Kidney (tissue), 14 donors: Measurements from ENCODE around the gene GSTCD. TPM values are rescaled to one million over a fixed set of nuclear protein-coding genes. Genes with fewer than 3 reads are reported as not detected.

Source experiments
- DNase-seq, 5 donors: peaks; one replicate each; pipeline ENCODE4 v3.0.0-alpha.2; 2013 to 2020
- FAIRE-seq: peaks from 2 replicates; lab custom pipeline; 2012; peaks lifted over from hg19 to GRCh38; lab: Jason Lieb, UNC
- H3K27ac ChIP-seq, 2 donors: one replicate each; pipeline ENCODE4 v1.7.0; 2013; ENCODE audit warnings: low read depth in 2 of 2, low read length in 2 of 2, inconsistent platforms in 1 of 2
- H3K27me3 ChIP-seq: one replicate; pipeline ENCODE4 v1.7.1; 2013; ENCODE audit warnings: low read length, inconsistent platforms; ENCODE audit not compliant: control insufficient read depth, insufficient read depth
- H3K36me3 ChIP-seq, 3 donors: one replicate each; pipeline versions ENCODE4 v1.7.0 to v1.7.1; 2013; ENCODE audit warnings: low read length in 3 of 3, control low read depth in 1 of 3, inconsistent platforms in 1 of 3; ENCODE audit not compliant: insufficient read depth in 3 of 3, control insufficient read depth in 2 of 3
- H3K4me1 ChIP-seq, 3 donors: one replicate each; pipeline versions ENCODE4 v1.7.0 to v1.7.1; 2013; ENCODE audit warnings: low read length in 3 of 3, inconsistent platforms in 1 of 3, low read depth in 1 of 3; ENCODE audit not compliant: control insufficient read depth in 2 of 3, insufficient read depth in 2 of 3
- H3K4me3 ChIP-seq, 3 donors: one replicate each; pipeline versions ENCODE4 v1.7.0 to v1.8.1; 2013; ENCODE audit warnings: low read length in 3 of 3, control low read depth in 1 of 3, inconsistent platforms in 1 of 3
- H3K9ac ChIP-seq, 3 donors: one replicate each; pipeline versions ENCODE4 v1.7.0 to v1.7.1; 2013; ENCODE audit warnings: low read length in 3 of 3, control low read depth in 1 of 3, inconsistent platforms in 1 of 3
- H3K9me3 ChIP-seq, 3 donors: one replicate each; pipeline versions ENCODE4 v1.7.0 to v1.7.1; 2013; ENCODE audit warnings: low read length in 3 of 3, control low read depth in 1 of 3, inconsistent platforms in 1 of 3; ENCODE audit not compliant: control insufficient read depth in 2 of 3, insufficient read depth in 1 of 3
- intact Hi-C: fragments of 100-400 bp; cut with DNase I; formaldehyde crosslinking; loops from one replicate; pipeline ENCODE4 v1.11.1; 2022
- polyA plus RNA-seq: library from polyadenylated mRNA; stranded (reverse); fragments of 350-450 nt; fragmentation: Illumina TruSeq; extraction: RNeasy Lipid Tissue Mini Kit (QIAGEN cat#74804); gene quantifications from one replicate; pipeline ENCODE4 v1.2.3, GENCODE V29; 2014; ENCODE audit warnings: low read depth, low replicate concordance; ENCODE audit not compliant: insufficient read depth
- total RNA-seq: library from RNA; stranded (reverse); fragmentation: NEBNext Ultra II Directional; extraction: Animal tissue kit (Norgen Biotek cat#: 25700); gene quantifications from one replicate; pipeline ENCODE4 v1.2.1, GENCODE V29; 2021
- TF ChIP-seq, protein P1 (sequence below): IDR thresholded peaks from 3 replicates; pipeline ENCODE4 v1.5.1; 2012; ENCODE audit warnings: mild to moderate bottlenecking, moderate library complexity, borderline replicate concordance; ENCODE audit not compliant: insufficient read depth; ENCODE audit errors: extremely low read depth
- donor health status: control.
- donor health status: control.
- donor health status: control.
- donor health status: control.
- donor health status: control.
- donor health status: DM: yes; HTN: yes; CAD: no.
- donor health status: Normal renal cell carcinoma (clear cell type).

Gene GSTCD
- total and polyA plus RNA-seq, 2 donors from 2014 or later, result 2.2 to 11.7 TPM

DNA sequence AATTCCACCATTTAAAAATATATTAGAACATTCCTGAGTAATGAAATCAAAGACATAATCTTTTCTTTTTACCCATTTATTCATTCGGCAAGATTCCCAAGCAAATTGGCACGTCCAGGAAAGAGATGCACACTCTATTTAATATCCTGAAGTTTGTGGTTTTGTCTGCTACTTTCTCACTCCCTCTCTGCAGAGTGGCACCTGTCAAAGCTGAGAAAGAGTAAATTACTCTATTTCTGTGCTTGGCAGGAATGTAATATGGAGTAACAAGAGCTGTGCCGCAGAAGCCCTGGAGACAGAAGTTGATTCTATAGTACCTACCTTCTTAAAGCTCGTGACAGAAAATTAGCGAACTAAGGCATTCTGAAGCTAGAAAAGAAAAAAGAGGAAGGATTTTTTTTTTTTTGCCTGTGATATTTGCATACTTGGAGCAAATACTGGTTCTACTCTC is 5.5 kb downstream of the GSTCD start:
- no peak for FAIRE-seq
- Histone ChIP-seq H3K4me3 (no peak overlapping the region), H3K9ac (no peak overlapping the region), H3K4me1 (peaks cover 0 to 4% (median 4%) of the 10 kb centered on the region in 3 donors), H3K36me3 (no peaks in the 10 kb centered on the region), H3K27me3 (no peaks in the 10 kb centered on the region), H3K27ac (no peak overlapping the region), H3K9me3 (no peaks in the 10 kb centered on the region)
- intact Hi-C loops, result no loop called here
- TF ChIP-seq, protein P1, sequence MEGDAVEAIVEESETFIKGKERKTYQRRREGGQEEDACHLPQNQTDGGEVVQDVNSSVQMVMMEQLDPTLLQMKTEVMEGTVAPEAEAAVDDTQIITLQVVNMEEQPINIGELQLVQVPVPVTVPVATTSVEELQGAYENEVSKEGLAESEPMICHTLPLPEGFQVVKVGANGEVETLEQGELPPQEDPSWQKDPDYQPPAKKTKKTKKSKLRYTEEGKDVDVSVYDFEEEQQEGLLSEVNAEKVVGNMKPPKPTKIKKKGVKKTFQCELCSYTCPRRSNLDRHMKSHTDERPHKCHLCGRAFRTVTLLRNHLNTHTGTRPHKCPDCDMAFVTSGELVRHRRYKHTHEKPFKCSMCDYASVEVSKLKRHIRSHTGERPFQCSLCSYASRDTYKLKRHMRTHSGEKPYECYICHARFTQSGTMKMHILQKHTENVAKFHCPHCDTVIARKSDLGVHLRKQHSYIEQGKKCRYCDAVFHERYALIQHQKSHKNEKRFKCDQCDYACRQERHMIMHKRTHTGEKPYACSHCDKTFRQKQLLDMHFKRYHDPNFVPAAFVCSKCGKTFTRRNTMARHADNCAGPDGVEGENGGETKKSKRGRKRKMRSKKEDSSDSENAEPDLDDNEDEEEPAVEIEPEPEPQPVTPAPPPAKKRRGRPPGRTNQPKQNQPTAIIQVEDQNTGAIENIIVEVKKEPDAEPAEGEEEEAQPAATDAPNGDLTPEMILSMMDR, result no peak
- DNase-seq, result no peak

DNA sequence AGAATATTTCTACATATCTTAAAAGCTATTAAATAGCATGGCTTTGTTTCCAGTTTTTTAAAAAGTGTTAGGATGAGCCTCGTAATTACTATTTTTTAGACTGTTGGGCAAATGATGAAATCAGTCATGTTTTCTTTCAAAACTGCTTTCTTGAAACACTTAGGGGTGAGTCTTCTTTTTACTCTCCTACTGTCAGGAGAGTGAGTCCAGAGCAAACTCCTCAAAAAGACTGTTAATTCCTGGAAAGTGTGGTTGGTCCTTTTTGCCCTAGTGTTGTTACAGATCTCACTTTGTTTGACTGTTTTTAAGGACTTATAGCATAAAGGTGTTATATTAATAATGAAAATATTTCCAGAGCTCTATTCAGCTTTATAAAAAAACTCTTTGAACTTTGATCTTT is 6.3 kb downstream of the GSTCD start:
- FAIRE-seq (no peak), DNase-seq (no peak)
- H3K27ac ChIP-seq, result no peak overlapping the region
- H3K36me3 ChIP-seq, result no peaks in the 10 kb centered on the region
- no peak overlapping the region for H3K4me3 ChIP-seq
- TF ChIP-seq, protein P1, result no peak
- H3K4me1 ChIP-seq, result no peaks in the 10 kb centered on the region
- intact Hi-C loops, result no loop called here
- no peaks in the 10 kb centered on the region for H3K9me3 ChIP-seq
- no peaks in the 10 kb centered on the region for H3K27me3 ChIP-seq
- no peak overlapping the region for H3K9ac ChIP-seq

DNA sequence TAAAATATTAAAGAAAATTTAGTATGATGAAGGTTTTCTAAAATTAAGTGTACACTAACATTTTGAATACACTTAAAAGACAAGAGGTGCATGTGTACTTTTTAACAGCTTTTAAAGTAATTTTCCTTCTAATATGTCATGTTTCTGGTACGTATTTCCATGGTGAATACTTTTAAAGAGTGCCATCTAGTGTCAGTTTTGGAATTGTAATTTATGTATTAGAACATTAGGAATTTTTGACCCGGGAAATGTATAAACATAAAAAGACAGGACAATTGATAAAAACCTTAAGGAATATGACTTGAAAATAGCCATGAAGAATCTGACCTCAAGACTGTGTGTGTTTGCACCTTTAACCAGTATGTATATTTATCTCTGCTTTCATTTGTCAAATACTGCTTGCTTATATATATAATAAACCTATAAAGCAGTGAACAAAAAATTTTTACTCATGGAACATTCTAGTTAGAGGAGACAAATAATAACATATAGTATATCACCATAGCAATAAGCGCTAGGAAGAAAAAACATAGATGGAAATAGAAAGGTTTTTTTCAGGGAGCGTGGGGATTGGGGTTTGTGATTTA is 7.2 kb downstream of the GSTCD start:
- peak in 2 of 5 donors; percentile 41 to 45 for DNase-seq
- peak; percentile 96 for FAIRE-seq
- H3K27ac ChIP-seq, result no peak overlapping the region
- no peaks in the 10 kb centered on the region for H3K4me1 ChIP-seq
- no peak overlapping the region for H3K4me3 ChIP-seq
- H3K27me3 ChIP-seq, result no peaks in the 10 kb centered on the region
- no peak overlapping the region for H3K9ac ChIP-seq
- no peaks in the 10 kb centered on the region for H3K9me3 ChIP-seq
- TF ChIP-seq, protein P1, result peak; percentile 32
- intact Hi-C loops, result no loop called here
- no peaks in the 10 kb centered on the region for H3K36me3 ChIP-seq

DNA sequence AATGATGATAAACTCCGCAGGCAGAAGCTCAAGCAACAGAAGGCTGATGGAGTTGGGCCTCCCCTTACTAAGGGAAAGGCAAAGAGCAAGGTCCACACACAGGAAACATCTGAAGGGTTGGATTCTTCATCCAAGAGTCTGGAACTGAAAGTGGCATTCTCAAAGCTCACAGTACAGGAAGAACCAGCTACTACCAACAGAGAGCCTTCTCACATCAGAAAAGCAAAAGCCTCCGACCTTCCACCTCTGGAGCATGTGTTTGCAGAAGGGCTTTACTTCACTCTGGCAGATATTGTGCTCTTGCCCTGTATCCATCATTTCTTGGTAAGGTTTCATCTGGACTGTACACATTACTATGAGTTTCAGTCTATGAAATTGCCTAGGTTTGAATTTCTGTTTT is 10.6 kb downstream of the GSTCD start:
- no peak overlapping the region for H3K4me3 ChIP-seq
- no peaks in the 10 kb centered on the region for H3K4me1 ChIP-seq
- no peaks in the 10 kb centered on the region for H3K9me3 ChIP-seq
- TF ChIP-seq, protein P1, result no peak
- H3K36me3 ChIP-seq, result no peaks in the 10 kb centered on the region
- H3K27me3 ChIP-seq, result no peaks in the 10 kb centered on the region
- H3K9ac ChIP-seq, result no peak overlapping the region
- FAIRE-seq (no peak), DNase-seq (no peak)
- H3K27ac ChIP-seq, result no peak overlapping the region
- intact Hi-C loops, result no loop called here
